H9 (cell line): ENCODE results near the gene MYH14. TPM values are rescaled to one million over a fixed set of nuclear protein-coding genes. Genes with fewer than 3 reads are reported as not detected.

Source experiments
- DNase-seq: peaks from one replicate; pipeline ENCODE4 v3.0.0-alpha.2; 2017
- H2AFZ ChIP-seq: one replicate; pipeline ENCODE4 v1.6.1; 2013; ENCODE audit warnings: mild to moderate bottlenecking, low read length, control low read depth, moderate library complexity
- H2AK5ac ChIP-seq: 2 replicates; pipeline ENCODE4 v1.6.1; 2013; ENCODE audit warnings: low read length, control low read depth, mixed read lengths; ENCODE audit not compliant: insufficient read length
- H2BK120ac ChIP-seq: one replicate; pipeline ENCODE4 v1.6.1; 2013; ENCODE audit warnings: low read depth, mild to moderate bottlenecking, low read length, control low read depth, inconsistent platforms; ENCODE audit not compliant: poor library complexity, severe bottlenecking
- H2BK12ac ChIP-seq: 2 replicates; pipeline ENCODE4 v1.6.1; 2013; ENCODE audit warnings: low read length, control low read depth, mixed read lengths, low read depth; ENCODE audit not compliant: insufficient read length
- H2BK15ac ChIP-seq: 2 replicates; pipeline ENCODE4 v1.6.1; 2013; ENCODE audit warnings: low read depth, low read length, control low read depth
- H2BK20ac ChIP-seq: one replicate; pipeline ENCODE4 v1.6.1; 2013; ENCODE audit warnings: low read depth, mild to moderate bottlenecking, low read length, control low read depth, inconsistent platforms; ENCODE audit not compliant: poor library complexity, severe bottlenecking
- H2BK5ac ChIP-seq: 2 replicates; pipeline ENCODE4 v1.6.1; 2013; ENCODE audit warnings: low read length, control low read depth, mixed read lengths; ENCODE audit not compliant: insufficient read length
- H3K14ac ChIP-seq: 2 replicates; pipeline ENCODE4 v1.6.1; 2013; ENCODE audit warnings: low read length, control low read depth; ENCODE audit not compliant: insufficient read depth
- H3K18ac ChIP-seq: 2 replicates; pipeline ENCODE4 v1.6.1; 2013; ENCODE audit warnings: low read depth, mild to moderate bottlenecking, mixed read lengths, low read length, control low read depth; ENCODE audit not compliant: insufficient read length
- H3K23ac ChIP-seq: 2 replicates; pipeline ENCODE4 v1.6.1; 2013; ENCODE audit warnings: low read length, control low read depth, mixed read lengths, low read depth; ENCODE audit not compliant: insufficient read length
- H3K23me2 ChIP-seq: 2 replicates; pipeline ENCODE4 v1.6.1; 2013; ENCODE audit warnings: low read depth, mild to moderate bottlenecking, mixed read lengths, low read length, control low read depth; ENCODE audit not compliant: insufficient read length, poor library complexity, severe bottlenecking
- H3K27ac ChIP-seq: 2 replicates; pipeline ENCODE4 v1.5.1; 2013; ENCODE audit warnings: low read length, control low read depth, mixed read lengths, low read depth; ENCODE audit not compliant: insufficient read length
- H3K27me3 ChIP-seq: 2 replicates; pipeline ENCODE4 v1.6.1; 2013; ENCODE audit warnings: low read length, control low read depth, inconsistent platforms; ENCODE audit not compliant: insufficient read depth
- H3K4ac ChIP-seq: 2 replicates; pipeline ENCODE4 v1.6.1; 2013; ENCODE audit warnings: low read depth, mild to moderate bottlenecking, control low read depth, inconsistent platforms, low read length, moderate library complexity
- H3K4me1 ChIP-seq: 2 replicates; pipeline ENCODE4 v1.6.1; 2013; ENCODE audit warnings: low read length, control low read depth, inconsistent platforms; ENCODE audit not compliant: insufficient read depth
- H3K4me2 ChIP-seq: 2 replicates; pipeline ENCODE4 v1.6.1; 2013; ENCODE audit warnings: low read length, control low read depth, mixed read lengths; ENCODE audit not compliant: insufficient read length, insufficient read depth
- H3K56ac ChIP-seq: 2 replicates; pipeline ENCODE4 v1.6.1; 2013; ENCODE audit warnings: low read depth, mild to moderate bottlenecking, mixed read lengths, low read length, control low read depth; ENCODE audit not compliant: insufficient read length
- H3K79me1 ChIP-seq: 2 replicates; pipeline ENCODE4 v1.6.1; 2013; ENCODE audit warnings: low read depth, mild to moderate bottlenecking, moderate library complexity, low read length, control low read depth, inconsistent platforms; ENCODE audit not compliant: insufficient read depth, poor library complexity, severe bottlenecking
- H3K79me2 ChIP-seq: 2 replicates; pipeline ENCODE4 v1.6.1; 2013; ENCODE audit warnings: low read length, control low read depth, inconsistent platforms; ENCODE audit not compliant: insufficient read depth
- H3K9ac ChIP-seq: 2 replicates; pipeline ENCODE4 v1.6.1; 2013; ENCODE audit warnings: low read length, control low read depth, mixed read lengths; ENCODE audit not compliant: insufficient read length; ENCODE audit errors: extremely low read depth
- H3K9me3 ChIP-seq: one replicate; pipeline ENCODE4 v1.6.1; 2013; ENCODE audit warnings: low read depth, low read length, inconsistent platforms; ENCODE audit not compliant: control insufficient read depth
- H3T11ph ChIP-seq: one replicate; pipeline ENCODE4 v1.6.1; 2013; ENCODE audit warnings: mild to moderate bottlenecking, low read length, control low read depth, inconsistent platforms
- H4K20me1 ChIP-seq: one replicate; pipeline ENCODE4 v1.6.1; 2013; ENCODE audit not compliant: control insufficient read depth, insufficient read length, insufficient read depth
- H4K5ac ChIP-seq: 2 replicates; pipeline ENCODE4 v1.6.1; 2013; ENCODE audit warnings: low read depth, mild to moderate bottlenecking, mixed read lengths, low read length, control low read depth; ENCODE audit not compliant: insufficient read length
- H4K8ac ChIP-seq: replicated peaks from 2 replicates; pipeline ENCODE4 v1.6.1; 2013; ENCODE audit warnings: low read length, control low read depth, mixed read lengths, low read depth; ENCODE audit not compliant: insufficient read length
- H4K91ac ChIP-seq: 2 replicates; pipeline ENCODE4 v1.6.1; 2013; ENCODE audit warnings: low read depth, mild to moderate bottlenecking, moderate library complexity, mixed read lengths, low read length, control low read depth; ENCODE audit not compliant: insufficient read length
- H3K27ac Mint-ChIP-seq, 3 experiments: 2 replicates in 2 of 3; 3 replicates in 1 of 3; pipeline ENCODE4 v1.8.0; 2020 to 2021; ENCODE audit warnings: mixed read lengths in 3 of 3, mild to moderate bottlenecking in 1 of 3, moderate library complexity in 1 of 3
- H3K27me3 Mint-ChIP-seq: 2 replicates; pipeline ENCODE4 v1.8.0; 2021; ENCODE audit warnings: low read depth, mild to moderate bottlenecking, moderate library complexity, mixed read lengths
- H3K36me3 Mint-ChIP-seq, 3 experiments: 2 replicates in 2 of 3; 3 replicates in 1 of 3; pipeline ENCODE4 v1.8.0; 2020 to 2021; ENCODE audit warnings: low read depth in 3 of 3, mixed read lengths in 3 of 3; ENCODE audit not compliant: insufficient read depth in 1 of 3
- H3K4me1 Mint-ChIP-seq, 2 experiments: 2 replicates each; pipeline ENCODE4 v1.8.0; 2020; ENCODE audit warnings: mixed read lengths in 2 of 2
- H3K4me3 Mint-ChIP-seq, 2 experiments: 2 replicates in 1 of 2; 3 replicates in 1 of 2; pipeline ENCODE4 v1.8.0; 2020 to 2021; ENCODE audit warnings: mild to moderate bottlenecking in 2 of 2, mixed read lengths in 2 of 2, moderate library complexity in 1 of 2
- H3K9me3 Mint-ChIP-seq, 2 experiments: 2 replicates in 1 of 2; 3 replicates in 1 of 2; pipeline ENCODE4 v1.8.0; 2020; ENCODE audit warnings: mild to moderate bottlenecking in 2 of 2, mixed read lengths in 2 of 2, moderate library complexity in 1 of 2
- CTCF ChIP-seq: fragments of 200-600 bp; sonication (generic); conservative IDR thresholded peaks from 3 replicates; pipeline ENCODE4 v1.8.0; 2021; ENCODE audit warnings: antibody characterized with exemption, mild to moderate bottlenecking
- WGBS: extraction: QIAGEN DNeasy Blood & Tissue Kit; methylation state at CpG from one replicate; pipeline ENCODE4 v1.1.7; 2013; ENCODE audit warnings: missing lambda C conversion rate, low lambda C conversion rate, mixed read lengths; ENCODE audit not compliant: insufficient read length; ENCODE audit errors: extremely low coverage; 5-methylcytosine and 5-hydroxymethylcytosine counted together
- total RNA-seq: library from RNA; stranded (reverse); gene quantifications from 2 replicates; pipeline ENCODE4 v1.2.1, GENCODE V29; 2021

MYH14 gene
- total RNA-seq, 1 experiment from 2014 or later = 27.7 TPM

- no peak for DNase-seq
- H2AK5ac ChIP-seq = no peak overlapping the region
- H3K27ac Mint-ChIP-seq = no peak overlapping the region
- no peaks in the 10 kb centered on the region for H3K9me3 ChIP-seq
- H2BK15ac ChIP-seq = no peak overlapping the region
- no peak overlapping the region for H3K56ac ChIP-seq
- peaks cover 16 to 39% of the 10 kb centered on the region in 2 experiments for H3K4me1 Mint-ChIP-seq
- no peaks in the 10 kb centered on the region for H3K23me2 ChIP-seq
- H3K36me3 Mint-ChIP-seq = peaks cover 21 to 53% (median 37%) of the 10 kb centered on the region in 3 experiments
- H4K91ac ChIP-seq = no peak overlapping the region
- no peak overlapping the region for H3K18ac ChIP-seq
- no peak overlapping the region for H2BK12ac ChIP-seq
- H3T11ph ChIP-seq = no peak overlapping the region
- no peak overlapping the region for H3K4me3 Mint-ChIP-seq
- H3K4me2 ChIP-seq = no peak overlapping the region
- H3K4ac ChIP-seq = no peak overlapping the region
- H3K27ac ChIP-seq = no peak overlapping the region
- no peak for TF ChIP-seq CTCF
- H3K4me1 ChIP-seq = no peaks in the 10 kb centered on the region
- H3K9ac ChIP-seq = no peak overlapping the region
- no peak overlapping the region for H4K5ac ChIP-seq
- H4K20me1 ChIP-seq = no peaks in the 10 kb centered on the region
- H2BK20ac ChIP-seq = no peak overlapping the region
- H2BK120ac ChIP-seq = no peak overlapping the region
- no peak overlapping the region for H2AFZ ChIP-seq
- no peak overlapping the region for H3K14ac ChIP-seq
- H3K23ac ChIP-seq = no peak overlapping the region
- H3K9me3 Mint-ChIP-seq = peaks cover 0 to 3% of the 10 kb centered on the region in 2 experiments; a peak in 1 of 5 replicates
- no CpG with 5 or more reads among the region's 12 CpGs for WGBS
- no peak overlapping the region for H2BK5ac ChIP-seq
- no peak overlapping the region for H4K8ac ChIP-seq
- peaks cover 20% of the 10 kb centered on the region for H3K27me3 Mint-ChIP-seq
- no peaks in the 10 kb centered on the region for H3K79me1 ChIP-seq
- H3K79me2 ChIP-seq = no peaks in the 10 kb centered on the region
- no peaks in the 10 kb centered on the region for H3K27me3 ChIP-seq
Observed at GRCh38 chr19:50320051-50320450, 116.6 kb downstream of the MYH14 start.
